Activated CD8-positive, alpha-beta memory T cell treated with anti-CD3 and anti-CD28 coated beads, Interleukin-2, amount 50 U/mL, for 24 hours (primary cell): ENCODE results near the gene GJD3.

Experiments
- DNase-seq: peaks from one replicate; pipeline ENCODE4 v3.0.0-alpha.2; 2020; ENCODE audit errors: extremely low read depth

GJD3 gene

DNA sequence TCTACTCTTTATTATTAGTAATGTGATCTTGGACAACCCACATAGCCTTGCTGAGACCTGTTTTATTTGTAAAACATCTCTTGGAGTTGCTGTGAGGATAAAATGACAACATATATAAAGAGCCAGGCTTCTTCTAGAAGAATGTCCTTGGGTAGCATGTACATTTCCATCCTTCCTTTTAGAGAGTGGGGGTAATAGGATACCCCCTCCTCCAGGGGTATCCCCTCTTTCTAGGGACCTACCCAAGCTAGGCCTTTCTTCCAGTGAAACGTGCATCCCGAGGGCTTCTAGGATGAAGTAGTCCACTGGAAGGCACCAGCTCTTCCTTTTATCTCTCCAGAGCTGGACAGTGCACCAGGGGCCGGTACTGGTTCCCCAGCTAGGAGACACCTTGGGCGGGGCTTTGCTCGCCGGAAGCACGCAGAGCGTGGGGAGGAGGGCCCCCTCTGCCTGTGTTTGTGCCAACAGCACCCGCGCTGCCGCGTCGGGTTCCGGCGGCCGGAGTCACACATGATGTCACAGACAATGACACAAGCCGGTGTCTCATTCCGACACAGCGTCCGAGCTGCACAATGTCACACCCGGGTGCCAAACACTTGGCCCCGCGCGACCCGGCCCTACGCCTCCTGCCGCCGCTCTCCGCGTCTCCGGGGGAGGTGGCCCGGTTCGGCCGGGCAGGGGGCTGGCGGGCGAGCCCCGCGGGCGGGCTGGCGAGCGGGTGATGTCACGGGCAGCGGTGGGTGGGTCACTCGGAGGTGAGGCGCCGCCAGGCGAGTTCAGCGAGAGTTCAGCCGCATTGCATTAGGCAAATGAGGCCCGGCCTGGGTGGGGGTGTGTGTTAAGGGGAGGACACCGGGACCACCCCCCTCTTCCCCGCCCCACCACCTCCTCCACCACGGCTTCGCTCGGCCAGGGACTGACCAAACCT lies 23.4 kb downstream of the GJD3 start:
- DNase-seq, result no peak

DNA sequence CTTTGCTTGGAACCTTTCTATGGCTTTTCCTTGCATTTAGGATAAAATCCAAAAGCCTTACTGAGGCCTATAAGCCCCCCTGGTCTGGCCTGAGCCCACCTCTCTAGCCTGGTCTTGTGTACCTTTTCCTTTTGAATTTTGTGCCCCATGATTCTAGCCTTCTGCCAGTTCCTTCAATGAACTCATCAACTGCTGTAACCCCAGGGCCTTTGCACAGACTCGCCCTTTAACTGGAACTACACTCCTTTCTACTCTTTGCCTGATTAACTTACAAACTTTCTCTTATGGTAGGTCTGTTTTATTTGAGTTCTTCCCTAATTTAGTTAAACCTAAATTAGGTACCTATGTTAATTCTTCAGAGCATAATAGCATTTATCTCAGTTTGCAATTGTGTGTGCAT lies 24.2 kb downstream of the GJD3 start:
- no peak for DNase-seq

DNA sequence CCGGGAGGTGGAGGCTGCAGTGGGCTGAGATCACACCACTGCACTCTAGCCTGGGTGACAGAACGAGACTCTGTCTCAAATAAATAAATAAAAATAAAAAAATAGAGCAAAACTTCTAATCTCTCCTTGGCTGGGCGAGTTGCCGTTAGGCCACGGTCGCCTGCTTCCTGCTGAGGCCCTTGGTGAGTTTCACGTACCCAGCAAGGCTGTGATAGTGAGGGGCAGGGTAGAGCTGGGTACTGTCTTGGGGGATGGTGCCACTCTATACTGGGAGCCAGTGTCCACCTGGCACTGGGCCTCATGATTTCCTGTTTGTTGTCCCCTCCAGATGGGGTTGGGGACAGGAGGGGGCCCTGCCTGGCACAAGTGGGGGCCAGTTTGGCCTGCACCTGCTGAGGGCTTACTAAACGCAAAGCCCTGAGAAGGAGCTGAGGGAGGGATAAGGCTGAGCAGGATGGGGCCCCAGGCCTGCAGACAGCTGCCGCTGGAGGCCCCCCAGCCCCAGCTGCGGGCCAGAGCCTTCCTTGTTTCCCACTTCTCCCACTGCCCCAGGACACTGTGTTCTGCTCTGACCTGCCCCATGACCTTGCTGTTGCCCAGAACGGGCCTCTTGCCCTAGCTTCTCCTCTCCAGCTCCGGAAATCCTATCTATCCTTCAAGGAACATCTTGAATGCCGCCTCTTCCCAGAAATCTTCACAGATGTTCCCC lies 25.4 kb downstream of the GJD3 start:
- no peak for DNase-seq

DNA sequence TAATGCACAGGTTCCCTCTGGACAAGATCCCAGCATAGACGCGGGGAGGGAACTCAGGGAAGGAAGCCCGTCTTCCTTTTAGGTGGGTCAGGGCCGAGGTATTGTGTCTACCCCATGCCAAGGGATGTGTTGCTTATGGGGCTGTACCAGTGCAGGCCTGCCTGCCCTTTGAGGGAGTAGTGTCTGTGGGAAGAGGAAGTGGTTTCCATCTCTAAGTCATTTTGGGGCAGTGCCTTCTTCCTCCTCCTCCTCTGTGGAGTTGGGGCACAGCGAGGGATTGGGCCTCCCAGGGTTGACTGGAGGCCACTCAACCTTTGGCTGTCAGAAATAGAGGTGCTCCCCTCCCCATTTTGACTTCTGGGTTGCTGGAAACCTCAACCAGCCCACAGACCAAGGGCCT lies 26.5 kb downstream of the GJD3 start:
- DNase-seq, result no peak

DNA sequence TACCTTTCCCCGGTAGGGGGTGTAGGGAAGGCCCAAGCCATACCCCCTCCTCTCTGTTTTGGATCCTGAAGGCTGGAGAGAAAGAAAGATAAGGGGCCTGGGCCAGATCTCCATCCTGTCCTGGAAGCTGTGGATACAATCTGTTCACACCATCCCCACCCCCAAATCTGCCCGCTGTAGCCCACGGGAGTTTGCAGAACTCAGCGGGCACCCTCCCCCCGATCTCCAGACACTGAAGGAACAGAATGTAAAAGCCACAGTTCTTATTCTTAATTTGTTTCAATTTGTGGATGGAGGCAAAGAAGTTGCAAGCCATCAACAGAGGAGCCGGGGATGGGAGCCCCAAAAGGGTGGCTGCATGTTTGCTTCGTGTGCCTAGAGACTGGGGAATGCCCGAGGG lies 27.2 kb downstream of the GJD3 start:
- no peak for DNase-seq

DNA sequence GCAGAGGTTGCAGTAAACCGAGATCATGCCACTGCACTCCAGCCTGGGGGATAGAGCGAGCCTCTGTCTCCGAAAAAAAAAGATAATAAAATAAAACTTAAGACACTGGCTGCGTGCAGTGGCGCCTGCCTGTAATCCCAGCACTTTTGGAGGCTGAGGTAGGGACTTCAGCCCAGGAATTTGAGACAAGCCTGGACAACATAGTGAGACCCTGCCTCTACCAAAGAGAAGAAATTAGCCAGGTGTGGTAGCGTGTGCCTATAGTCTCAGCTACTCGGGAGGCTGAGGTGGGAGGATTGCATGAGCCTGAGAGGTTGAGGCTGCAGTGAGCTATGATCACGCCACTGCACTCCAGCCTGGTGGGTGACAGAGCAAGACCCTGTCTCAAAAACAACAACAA lies 28.9 kb downstream of the GJD3 start:
- no peak for DNase-seq

DNA sequence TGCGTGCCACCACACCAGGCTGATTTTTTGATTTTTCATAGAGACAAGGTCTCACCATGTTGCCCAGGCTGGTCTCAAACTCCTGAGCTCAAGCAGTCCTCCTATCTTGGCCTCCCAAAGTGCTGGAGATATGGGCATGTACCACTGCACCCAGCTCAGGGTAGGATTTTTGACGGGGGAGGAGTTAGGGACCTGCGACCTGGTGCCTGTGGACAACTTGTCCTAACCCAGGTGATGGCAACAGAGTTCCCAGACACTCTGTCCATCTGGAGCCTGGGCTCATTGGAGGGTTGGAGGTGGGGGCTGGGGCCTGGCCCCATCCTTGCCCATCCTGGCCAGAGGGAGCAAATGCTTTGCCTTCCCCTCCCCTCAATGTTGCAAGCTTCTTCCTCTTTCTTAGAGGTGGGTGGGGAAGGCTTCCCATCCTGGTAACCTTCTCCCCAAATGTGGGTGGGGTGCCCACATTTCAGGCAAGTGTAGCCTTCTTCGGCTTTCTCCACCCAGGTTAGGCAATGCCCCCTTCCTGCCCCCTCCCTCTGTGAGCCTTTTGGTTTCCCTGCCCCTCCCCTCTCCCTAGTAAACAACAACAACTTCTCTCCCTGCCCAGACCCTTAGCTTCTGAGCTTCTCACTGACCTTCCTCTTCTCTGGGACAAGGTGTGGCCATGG lies 30.6 kb downstream of the GJD3 start:
- DNase-seq, result no peak

DNA sequence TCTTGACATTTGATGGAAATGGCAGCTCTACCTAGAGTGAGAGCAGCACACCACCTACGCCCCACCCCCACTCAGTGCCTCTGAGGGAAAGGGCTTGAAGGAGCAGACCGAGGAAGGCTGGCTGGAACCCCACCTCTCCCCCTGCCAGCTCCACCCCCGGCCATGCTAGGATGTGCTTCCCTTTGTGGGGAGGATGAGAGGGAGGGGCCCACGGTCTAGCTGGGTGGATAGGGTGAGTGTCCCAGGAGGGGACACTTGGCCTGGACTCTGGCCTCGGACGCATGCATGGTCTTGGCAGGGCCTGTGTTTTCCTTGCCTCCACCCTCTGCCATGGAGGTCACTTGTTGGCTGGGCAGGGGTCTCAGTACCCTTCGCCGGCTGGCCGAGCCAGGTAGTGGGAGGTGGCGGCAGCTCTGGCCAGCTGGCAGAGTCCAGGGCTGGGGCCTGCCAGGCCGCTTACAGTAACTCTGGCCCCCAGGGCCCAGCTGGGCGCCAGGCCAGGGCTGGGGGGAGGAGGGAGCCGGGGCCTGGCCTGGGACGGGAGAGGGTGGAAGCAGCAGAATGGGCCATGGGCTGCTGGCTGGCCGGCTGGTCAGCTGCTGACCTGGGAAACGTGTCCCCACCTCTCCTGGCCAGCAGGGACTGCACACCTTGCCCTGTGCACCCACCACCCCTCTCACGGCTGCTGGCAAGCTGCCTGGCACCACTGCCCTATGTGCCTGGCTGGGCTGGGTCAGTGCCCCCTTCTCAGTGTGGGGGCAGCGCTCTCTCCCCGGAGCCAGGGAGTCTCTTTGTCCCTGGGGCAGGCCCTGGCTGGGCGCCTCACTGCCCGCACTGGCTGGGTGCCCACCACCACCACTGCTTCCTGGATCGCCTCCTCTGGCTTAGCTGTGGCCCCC lies 32.5 kb downstream of the GJD3 start:
- no peak for DNase-seq

DNA sequence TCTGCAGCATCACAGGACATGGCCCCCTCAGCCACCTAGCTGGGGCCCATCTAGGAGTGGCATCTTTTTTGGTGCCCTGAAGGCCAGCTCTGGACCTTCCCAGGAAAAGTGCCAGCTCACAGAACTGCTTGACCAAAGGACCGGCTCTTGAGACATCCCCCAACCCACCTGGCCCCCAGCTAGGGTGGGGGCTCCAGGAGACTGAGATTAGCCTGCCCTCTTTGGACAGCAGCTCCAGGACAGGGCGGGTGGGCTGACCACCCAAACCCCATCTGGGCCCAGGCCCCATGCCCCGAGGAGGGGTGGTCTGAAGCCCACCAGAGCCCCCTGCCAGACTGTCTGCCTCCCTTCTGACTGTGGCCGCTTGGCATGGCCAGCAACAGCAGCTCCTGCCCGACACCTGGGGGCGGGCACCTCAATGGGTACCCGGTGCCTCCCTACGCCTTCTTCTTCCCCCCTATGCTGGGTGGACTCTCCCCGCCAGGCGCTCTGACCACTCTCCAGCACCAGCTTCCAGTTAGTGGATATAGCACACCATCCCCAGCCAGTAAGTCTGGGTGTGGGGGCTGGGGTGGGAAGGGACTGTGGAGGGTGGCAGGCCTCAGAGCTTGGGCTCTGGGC lies 33.6 kb downstream of the GJD3 start:
- DNase-seq, result no peak

DNA sequence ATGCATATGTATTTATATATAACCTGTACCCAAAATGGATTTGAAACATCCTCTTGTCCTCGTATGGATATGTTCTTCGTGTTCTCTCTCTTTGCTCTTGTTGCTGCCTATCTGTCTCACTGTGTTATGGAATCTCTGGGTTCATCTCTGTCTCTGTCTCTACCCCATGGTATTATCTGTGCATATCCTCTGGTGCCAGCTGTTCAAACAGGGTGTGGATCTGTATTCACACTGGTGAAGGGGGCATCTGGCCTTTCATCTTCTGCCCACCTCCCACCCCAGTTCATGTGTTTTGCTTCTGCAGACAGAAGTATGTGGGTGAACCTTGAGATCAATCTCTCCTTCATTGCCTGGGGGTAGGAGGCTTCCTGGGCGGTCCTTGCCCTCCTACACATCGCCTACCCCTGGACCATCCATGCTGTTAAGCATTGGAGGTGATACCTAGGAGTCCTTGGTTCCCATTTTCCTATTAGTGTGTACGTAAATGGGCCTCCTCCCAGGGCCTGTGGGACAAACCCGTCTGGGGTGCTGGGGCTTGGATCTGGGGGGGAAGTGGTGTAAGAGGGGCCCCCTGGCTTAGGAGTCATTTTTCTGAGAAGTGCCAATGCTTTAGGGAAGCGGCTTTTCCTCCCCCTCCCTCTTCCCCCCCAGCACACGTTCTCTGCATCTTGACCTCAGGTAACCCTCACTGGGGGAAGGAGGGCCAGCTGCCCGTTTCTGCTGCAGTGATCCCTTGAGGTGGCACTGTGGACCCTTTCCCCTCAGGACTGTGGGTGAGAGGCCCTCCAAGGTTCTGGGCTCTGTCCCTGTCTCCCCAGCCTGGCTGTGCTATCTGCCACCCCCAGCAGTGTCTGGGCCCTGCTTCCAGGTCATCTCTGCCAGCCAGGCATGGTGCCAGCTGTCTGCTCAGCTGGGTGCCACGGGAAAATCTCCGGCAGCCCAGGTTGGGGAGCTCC lies 34.4 kb downstream of the GJD3 start:
- no peak for DNase-seq

DNA sequence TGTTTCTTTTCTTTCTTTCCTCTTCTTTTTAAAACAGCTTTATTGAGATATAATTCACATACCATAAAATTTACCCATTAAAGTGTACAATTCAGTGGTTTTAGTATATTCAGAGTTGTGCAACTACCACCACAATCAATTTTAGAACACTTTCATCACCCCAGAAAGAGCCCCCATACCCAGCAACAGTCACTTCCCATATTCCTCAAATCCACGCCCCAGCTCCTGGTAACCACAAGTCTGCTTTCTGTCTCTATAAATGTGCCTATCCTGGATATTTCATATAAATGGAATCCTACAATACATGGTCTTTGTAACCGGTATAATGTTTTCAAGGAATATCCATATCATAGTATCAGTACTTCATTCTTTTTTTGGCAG lies 36.2 kb downstream of the GJD3 start:
- DNase-seq, result no peak

DNA sequence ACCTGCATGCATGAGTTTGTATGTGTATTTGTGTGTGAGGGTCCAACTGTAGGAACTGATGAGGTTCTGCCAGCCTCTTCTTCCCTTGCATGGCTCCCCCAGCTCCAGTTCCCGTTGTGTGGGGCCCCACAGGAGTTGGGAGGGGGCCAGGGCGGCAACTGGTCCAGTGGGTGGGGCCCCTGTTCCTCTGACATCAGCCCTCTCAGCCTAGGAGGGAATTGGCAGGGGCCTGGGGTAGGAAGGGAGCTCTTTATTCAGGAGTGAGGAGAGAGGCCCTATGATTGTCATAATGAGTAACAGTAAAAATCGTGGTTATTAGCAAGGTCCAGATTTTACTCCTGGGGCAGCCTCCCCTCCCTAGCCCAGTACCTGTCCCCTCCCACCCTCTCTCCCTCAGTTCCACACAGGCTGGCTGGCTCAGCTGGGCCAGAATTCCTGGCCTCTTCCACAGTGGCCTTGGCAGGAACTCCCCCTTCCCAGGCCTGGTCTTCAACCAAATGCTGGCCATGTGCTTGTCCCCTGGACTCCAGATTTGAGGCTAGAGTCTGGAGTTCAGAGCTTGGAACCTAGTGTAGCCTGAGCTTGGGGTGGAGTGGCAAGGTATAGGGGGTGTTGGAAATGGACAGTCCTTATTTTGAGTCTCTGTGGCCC lies 36.7 kb downstream of the GJD3 start:
- DNase-seq, result no peak

DNA sequence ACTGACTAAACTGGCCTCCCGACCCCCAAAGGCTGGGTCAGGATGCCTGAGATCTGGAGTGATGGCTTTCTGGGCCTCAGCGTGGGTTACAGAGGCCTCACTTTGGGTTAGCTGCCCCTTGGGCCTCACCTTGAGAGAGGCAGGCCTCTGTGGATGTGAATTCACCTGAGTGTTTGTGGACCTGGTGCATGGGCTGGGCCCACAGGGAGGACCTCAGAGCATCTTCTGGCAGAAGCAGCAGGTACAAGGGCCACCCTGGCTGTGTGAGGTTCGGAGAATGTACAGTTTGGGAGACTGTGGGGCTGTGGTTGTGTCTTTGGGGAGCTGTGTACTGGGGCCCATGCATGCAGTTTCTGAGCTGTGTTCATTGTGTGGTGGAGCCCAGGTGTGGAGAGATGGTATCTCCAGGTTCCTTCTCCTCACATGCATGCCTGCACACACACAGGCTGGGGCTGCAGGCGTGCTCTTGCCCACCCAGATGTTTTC lies 37.2 kb downstream of the GJD3 start:
- DNase-seq, result no peak

DNA sequence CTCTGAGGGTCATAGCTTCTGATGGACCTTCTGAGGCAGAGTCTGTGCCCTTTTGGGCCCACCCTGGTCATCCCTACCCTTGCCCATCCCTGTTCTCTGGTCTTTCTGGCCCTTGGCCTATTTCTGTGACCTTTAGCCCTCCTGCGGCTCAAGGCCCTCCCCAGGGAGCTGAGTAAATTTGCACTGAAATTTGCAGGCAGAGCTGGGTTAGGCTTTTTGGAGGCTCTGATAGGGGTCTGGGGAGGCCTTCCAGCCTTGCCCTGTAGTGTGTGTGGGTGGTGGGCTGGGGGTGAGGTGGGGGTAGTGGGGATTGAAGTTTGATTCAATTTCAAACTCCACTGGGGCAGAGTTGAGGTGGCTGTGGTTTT lies 37.7 kb downstream of the GJD3 start:
- no peak for DNase-seq

DNA sequence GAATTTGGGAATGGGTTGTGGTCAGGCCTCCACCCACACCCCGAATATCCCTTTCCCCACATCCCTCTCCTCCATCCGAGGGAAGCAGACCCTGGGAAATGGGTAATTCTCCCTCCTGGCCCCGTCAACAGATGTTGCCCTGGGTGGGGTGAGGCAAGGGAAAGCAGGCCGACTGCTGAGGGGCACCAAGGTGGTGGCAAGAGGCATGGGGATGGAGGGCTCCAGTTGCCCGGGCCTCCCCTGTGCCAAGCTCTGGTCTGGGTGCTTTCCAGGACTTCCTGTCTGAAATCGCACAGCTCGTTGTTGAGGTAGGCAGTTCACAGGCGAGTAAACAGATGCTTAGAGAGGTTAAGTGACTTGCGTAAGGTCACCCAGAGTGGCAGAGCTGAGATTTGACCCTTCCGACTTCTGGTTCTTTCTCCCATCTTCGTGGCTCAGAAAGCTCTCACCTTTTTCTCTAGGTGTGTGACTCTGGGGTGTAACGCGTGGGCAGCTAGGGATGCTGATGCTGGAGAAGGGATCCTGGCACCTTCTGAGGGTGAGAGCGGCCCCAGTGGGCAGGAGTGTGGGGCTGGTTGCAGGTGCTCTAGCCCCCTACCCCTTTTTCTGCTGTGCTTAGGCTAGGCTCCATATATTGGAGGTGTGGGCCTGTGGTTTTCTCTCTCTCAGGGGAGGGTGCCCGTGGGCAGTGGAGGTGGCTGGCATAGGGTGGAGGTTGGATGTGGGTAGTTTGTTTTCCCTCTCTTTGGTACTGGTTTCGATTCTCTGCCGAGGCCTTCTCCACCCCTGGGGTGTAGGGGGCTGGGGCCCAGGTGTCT lies 38.3 kb downstream of the GJD3 start:
- no peak for DNase-seq

DNA sequence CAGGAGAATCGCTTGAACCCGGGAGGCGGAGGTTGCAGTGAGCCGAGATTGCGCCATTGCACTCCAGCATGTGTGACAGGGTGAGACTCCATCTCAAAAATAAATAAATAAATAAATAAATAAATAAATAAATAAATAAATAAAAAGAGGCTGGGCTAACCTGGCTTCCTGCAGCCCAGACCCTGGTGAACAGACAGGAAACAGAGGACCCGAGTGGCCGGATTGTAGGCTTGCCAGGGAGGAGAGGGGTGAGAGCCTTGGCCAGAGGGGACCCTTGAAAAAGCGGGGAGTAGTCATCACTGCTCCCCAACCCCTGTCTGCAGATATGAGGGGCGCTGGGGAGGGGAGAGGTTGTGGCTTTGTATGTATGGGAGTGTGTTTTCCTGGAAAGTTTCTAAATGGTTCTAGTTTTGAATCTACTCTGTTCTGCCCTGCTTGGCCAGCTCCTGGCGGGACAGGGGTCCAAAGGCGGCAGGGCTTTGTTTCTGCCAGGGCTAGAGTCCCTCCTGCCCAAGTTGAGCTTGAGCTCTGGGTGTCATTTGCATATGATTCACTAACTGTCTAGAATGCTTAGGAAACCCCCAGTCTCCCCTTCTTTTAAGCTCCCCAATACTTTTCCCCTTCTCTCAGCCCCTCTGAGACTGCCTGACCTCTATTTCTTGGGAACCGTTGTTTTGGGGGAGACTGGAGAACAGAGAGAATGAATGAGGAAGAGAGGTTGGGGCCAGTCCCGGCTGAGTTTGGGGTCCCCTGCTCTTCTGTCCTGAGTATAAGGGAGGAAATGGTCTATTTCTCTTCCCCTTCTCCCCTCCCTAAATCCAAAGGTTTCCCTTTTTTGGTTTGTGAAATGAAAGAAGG lies 39.2 kb downstream of the GJD3 start:
- DNase-seq, result no peak
